Type B pancreatic cell (in vitro differentiated cells): Measurements from ENCODE around the gene CDX1. TPM values are rescaled to one million over a fixed set of nuclear protein-coding genes. Genes with fewer than 3 reads are reported as not detected.
A peak's percentile ranks its signal among the peaks of the same experiment; 100 is the strongest.

Source experiments
- DNase-seq: peaks from one replicate; pipeline ENCODE4 v3.0.0; 2021; ENCODE audit warnings: mixed read lengths; ENCODE audit not compliant: unreplicated experiment; ENCODE audit errors: extremely low spot score
- H3K27ac Mint-ChIP-seq: 2 replicates; pipeline ENCODE4 v1.8.0; 2021; ENCODE audit warnings: mild to moderate bottlenecking, mixed read lengths
- H3K27me3 Mint-ChIP-seq: 2 replicates; pipeline ENCODE4 v1.8.0; 2021; ENCODE audit warnings: mixed read lengths
- H3K36me3 Mint-ChIP-seq: 2 replicates; pipeline ENCODE4 v1.8.0; 2021; ENCODE audit warnings: mixed read lengths
- H3K4me1 Mint-ChIP-seq: one replicate; pipeline ENCODE4 v1.8.0; 2021; ENCODE audit warnings: mixed read lengths; ENCODE audit not compliant: unreplicated experiment
- H3K4me3 Mint-ChIP-seq: 2 replicates; pipeline ENCODE4 v1.8.0; 2021; ENCODE audit warnings: mild to moderate bottlenecking, mixed read lengths
- H3K9me3 Mint-ChIP-seq: 2 replicates; pipeline ENCODE4 v1.8.0; 2021; ENCODE audit warnings: mixed read lengths
- CTCF ChIP-seq: fragments of 200-600 bp; sonication (generic); conservative IDR thresholded peaks from 2 replicates; pipeline ENCODE4 v1.5.0; 2021; ENCODE audit warnings: antibody characterized with exemption, mild to moderate bottlenecking
- total RNA-seq: library from RNA; stranded (reverse); gene quantifications from 2 replicates; pipeline ENCODE4 v1.2.1, GENCODE V29; 2021; ENCODE audit warnings: low replicate concordance

CDX1 gene
- total RNA-seq, 1 donor from 2014 or later: 5.0 TPM

GRCh38 chr5:150120617-150121447 is 45.7 kb upstream of the CDX1 start:
- no peak overlapping the region for H3K27ac Mint-ChIP-seq
- H3K4me3 Mint-ChIP-seq: no peak overlapping the region
- DNase-seq: no peak
- peaks cover 4% of the 10 kb centered on the region for H3K4me1 Mint-ChIP-seq
- H3K36me3 Mint-ChIP-seq: no peaks in the 10 kb centered on the region
- H3K27me3 Mint-ChIP-seq: peaks cover 4% of the 10 kb centered on the region
- H3K9me3 Mint-ChIP-seq: no peaks in the 10 kb centered on the region
- no peak for TF ChIP-seq CTCF

GRCh38 chr5:150121448-150122157 is 45.0 kb upstream of the CDX1 start:
- Mint-ChIP-seq H3K9me3 (no peaks in the 10 kb centered on the region), H3K4me3 (no peak overlapping the region), H3K36me3 (no peaks in the 10 kb centered on the region), H3K27ac (peak overlapping the region; percentile 15), H3K27me3 (peaks cover 4% of the 10 kb centered on the region), H3K4me1 (peaks cover 4% of the 10 kb centered on the region)
- TF ChIP-seq CTCF: no peak
- no peak for DNase-seq

- H3K9me3 Mint-ChIP-seq: no peaks in the 10 kb centered on the region
- H3K4me3 Mint-ChIP-seq: no peak overlapping the region
- no peak for DNase-seq
- H3K36me3 Mint-ChIP-seq: no peaks in the 10 kb centered on the region
- H3K4me1 Mint-ChIP-seq: peaks cover 4% of the 10 kb centered on the region
- peaks cover 4% of the 10 kb centered on the region for H3K27me3 Mint-ChIP-seq
- H3K27ac Mint-ChIP-seq: peak overlapping the region; percentile 15
- no peak for TF ChIP-seq CTCF
Measured at GRCh38 chr5:150122158-150122510, 44.4 kb upstream of the CDX1 start.

- H3K27ac Mint-ChIP-seq: no peak overlapping the region
- H3K4me3 Mint-ChIP-seq: no peak overlapping the region
- no peaks in the 10 kb centered on the region for H3K36me3 Mint-ChIP-seq
- no peaks in the 10 kb centered on the region for H3K9me3 Mint-ChIP-seq
- H3K27me3 Mint-ChIP-seq: peaks cover 4% of the 10 kb centered on the region
- DNase-seq: no peak
- H3K4me1 Mint-ChIP-seq: peaks cover 4% of the 10 kb centered on the region
- TF ChIP-seq CTCF: no peak
Measured at GRCh38 chr5:150122536-150123481, 43.8 kb upstream of the CDX1 start.

GRCh38 chr5:150123542-150123941 is 43.0 kb upstream of the CDX1 start:
- no peak for TF ChIP-seq CTCF
- H3K4me1 Mint-ChIP-seq: peaks cover 4% of the 10 kb centered on the region
- H3K27ac Mint-ChIP-seq: no peak overlapping the region
- no peak for DNase-seq
- H3K27me3 Mint-ChIP-seq: peaks cover 7% of the 10 kb centered on the region
- no peaks in the 10 kb centered on the region for H3K36me3 Mint-ChIP-seq
- H3K4me3 Mint-ChIP-seq: no peak overlapping the region
- H3K9me3 Mint-ChIP-seq: no peaks in the 10 kb centered on the region
